Anterior cingulate cortex (tissue), 58 donors: ENCODE data around the gene TMIGD3.

Source experiments
- DNase-seq, 58 donors: peaks; one replicate each; lab custom pipeline; 2025; lab: John Stamatoyannopoulos, UW

The TMIGD3 gene

GRCh38 chr1:111480674-111481073 lies 22.8 kb downstream of the TMIGD3 start:
- DNase-seq: no peak

GRCh38 chr1:111476761-111477309 lies 26.6 kb downstream of the TMIGD3 start:
- no peak for DNase-seq

- DNase-seq: no peak
These were observed 27.2 kb downstream of the TMIGD3 start for GRCh38 chr1:111476214-111476613.

- no peak for DNase-seq
These were observed 27.7 kb downstream of the TMIGD3 start for GRCh38 chr1:111475701-111476100.

GRCh38 chr1:111474521-111474920 lies 28.9 kb downstream of the TMIGD3 start:
- DNase-seq: no peak

- no peak for DNase-seq
These were observed 29.3 kb downstream of the TMIGD3 start for GRCh38 chr1:111474106-111474505.

GRCh38 chr1:111471538-111471937 lies 31.9 kb downstream of the TMIGD3 start:
- DNase-seq: no peak

GRCh38 chr1:111471012-111471411 lies 32.4 kb downstream of the TMIGD3 start:
- DNase-seq: peak in 10 of 58 donors; percentile 6 to 59 (median 20)

GRCh38 chr1:111470596-111470995 lies 32.8 kb downstream of the TMIGD3 start:
- DNase-seq: no peak

- no peak for DNase-seq
These were observed 33.9 kb downstream of the TMIGD3 start for GRCh38 chr1:111469539-111469938.

GRCh38 chr1:111468717-111469100 lies 34.7 kb downstream of the TMIGD3 start:
- DNase-seq: no peak

GRCh38 chr1:111467865-111468716 lies 35.3 kb downstream of the TMIGD3 start:
- no peak for DNase-seq

GRCh38 chr1:111466480-111466879 lies 37.0 kb downstream of the TMIGD3 start:
- DNase-seq: no peak

GRCh38 chr1:111465754-111466153 lies 37.7 kb downstream of the TMIGD3 start:
- DNase-seq: no peak

GRCh38 chr1:111463029-111463683 lies 40.3 kb downstream of the TMIGD3 start:
- DNase-seq: no peak

- DNase-seq: no peak
These were observed 40.9 kb downstream of the TMIGD3 start for GRCh38 chr1:111462370-111463028.

- DNase-seq: no peak
These were observed 41.7 kb downstream of the TMIGD3 start for GRCh38 chr1:111461765-111462164.

GRCh38 chr1:111455642-111456031 lies 47.8 kb downstream of the TMIGD3 start:
- no peak for DNase-seq

- no peak for DNase-seq
These were observed 48.4 kb downstream of the TMIGD3 start for GRCh38 chr1:111454859-111455641.

- no peak for DNase-seq
These were observed 49.7 kb downstream of the TMIGD3 start for GRCh38 chr1:111453706-111454105.
